Measurements from ENCODE around the gene LRP5.

The LRP5 gene

DNA sequence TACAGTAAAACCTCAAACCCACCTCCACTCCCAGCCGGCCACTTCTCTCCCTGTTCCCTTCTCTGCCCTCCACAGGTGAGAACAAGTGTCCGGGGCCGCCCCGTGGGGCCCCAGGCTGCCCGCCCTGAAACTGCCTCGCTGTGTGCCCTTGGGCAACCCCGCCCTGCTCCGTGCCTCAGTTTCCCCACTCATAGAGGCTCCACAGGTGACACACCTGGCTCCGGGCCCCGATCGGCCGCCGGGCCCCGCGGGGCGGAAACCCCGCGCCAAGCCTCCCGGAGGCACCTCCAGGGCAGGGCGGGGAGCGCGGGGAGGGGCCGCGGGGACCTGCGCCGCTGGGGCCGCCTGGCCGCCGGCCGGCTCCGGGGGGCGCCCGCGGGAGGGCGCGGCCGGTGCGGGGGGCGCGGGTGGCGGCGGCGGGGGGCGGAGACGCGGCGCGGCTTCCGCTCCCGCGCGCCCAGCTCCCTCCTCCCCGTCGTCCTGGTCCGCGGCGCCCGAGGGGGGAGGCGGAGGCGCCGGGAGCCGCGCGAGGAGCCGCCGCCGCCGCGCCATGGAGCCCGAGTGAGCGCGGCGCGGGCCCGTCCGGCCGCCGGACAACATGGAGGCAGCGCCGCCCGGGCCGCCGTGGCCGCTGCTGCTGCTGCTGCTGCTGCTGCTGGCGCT, at the start of gene LRP5:
LRP5 (plus strand) TSS at position 475 of the 663 bp plus-strand sequence; CDS start at position 599, 124 bp downstream.
- DNase-seq: peak in 1 of 2 experiments; percentile 17

GRCh38 chr11:68263444-68264035, 48.9 kb upstream of the LRP5 start:
- no peak for DNase-seq

GRCh38 chr11:68264244-68264643, 48.1 kb upstream of the LRP5 start:
- DNase-seq: no peak

GRCh38 chr11:68264741-68265540, 47.5 kb upstream of the LRP5 start:
- no peak for DNase-seq

DNA sequence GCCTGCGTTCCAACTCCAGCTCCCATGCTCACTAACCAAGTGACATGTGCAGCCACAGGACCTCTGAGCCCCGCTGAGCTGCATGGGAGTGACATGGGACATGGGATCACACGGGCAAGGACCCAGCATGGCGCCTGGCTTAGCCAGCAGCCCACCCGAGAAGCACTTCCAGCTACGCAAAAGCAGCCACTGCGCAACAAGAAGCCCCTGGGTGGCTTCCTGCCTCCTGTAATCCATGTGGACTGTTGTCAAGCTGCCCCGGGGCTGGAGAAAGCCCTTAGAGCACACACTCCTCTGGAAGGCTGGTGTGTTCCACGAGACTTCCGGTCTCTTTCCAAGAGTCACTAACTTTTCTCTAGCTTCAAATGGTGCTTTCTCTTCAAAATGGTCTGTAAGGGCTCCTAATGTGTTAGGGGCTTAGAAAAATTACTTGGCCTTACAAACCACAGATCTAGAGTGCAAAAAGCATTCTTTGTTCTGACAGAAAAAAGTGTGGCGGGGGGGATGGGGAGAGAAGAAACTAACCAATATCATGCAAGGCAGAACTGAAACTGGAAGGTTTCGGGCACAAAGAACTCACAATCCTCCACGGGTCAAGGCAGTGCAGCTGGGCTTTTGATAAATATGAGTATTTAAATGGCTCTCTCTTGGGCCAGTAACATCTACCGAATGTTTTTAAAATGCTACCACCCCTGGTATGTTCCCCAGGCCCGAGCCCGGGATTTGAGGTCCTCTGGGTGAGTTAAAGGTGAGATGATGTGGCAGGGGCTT, 46.1 kb upstream of the LRP5 start:
- DNase-seq: no peak

DNA sequence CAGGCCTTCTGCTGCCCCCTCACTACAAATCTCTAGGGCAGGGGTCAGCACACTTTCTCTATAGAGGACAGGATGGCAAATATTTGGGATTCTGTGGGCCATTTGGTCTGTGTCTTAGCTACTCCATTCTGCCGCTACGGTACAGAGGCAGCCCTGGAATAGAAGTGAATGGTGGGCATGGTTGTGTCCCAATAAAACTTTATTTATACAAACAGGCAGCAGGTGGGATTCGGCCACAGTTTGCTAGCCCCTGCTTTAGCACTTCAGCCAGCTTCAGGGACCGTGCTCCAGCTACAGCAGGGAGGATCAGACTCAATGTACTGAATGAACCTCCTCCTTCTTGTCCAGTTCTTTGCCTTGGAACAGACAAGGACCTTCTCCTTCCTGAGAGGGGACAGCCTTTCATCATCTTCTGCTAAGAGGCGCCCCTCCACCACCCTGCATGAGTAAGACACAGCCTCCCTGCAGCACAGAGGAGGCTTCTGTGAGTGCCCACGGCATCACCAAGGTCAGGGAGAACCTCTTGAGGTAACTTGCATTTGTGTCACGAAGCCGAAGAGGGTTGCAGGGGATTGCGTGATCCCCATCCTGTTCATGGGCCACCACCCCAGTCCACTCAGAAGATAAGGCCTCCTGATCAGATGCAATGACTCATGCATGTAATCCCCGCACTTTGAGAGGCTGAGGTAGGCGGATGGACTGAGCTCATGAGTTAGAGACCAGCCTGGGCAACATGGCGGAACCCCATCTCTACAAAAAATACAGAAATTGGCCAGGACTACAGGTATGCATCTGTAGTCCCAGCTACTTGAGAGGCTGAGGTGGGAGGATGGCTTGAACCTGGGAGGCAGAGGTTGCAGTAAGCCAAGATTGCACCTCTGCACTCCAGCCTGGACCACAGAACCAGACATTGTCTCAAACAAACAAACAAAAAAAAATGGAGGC, 45.2 kb upstream of the LRP5 start:
- DNase-seq: no peak

DNA sequence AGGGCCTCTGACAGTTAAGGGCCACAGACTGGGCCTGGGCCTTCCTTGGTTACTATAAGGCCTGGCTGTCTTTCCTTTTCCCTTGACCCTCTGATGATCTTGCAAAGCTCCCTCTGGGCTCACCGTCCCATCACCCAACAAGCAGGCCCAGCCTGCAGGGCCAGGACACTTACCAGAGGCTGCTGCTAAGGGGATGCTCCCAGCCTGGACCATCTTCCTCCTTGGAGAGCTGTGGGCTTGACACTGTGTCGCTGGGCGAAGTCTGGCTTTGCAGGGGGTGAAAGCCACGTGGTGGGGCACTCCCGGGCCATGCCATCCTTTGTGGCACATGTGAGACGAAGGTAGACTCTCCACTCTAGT, 44.5 kb upstream of the LRP5 start:
- DNase-seq: no peak

DNA sequence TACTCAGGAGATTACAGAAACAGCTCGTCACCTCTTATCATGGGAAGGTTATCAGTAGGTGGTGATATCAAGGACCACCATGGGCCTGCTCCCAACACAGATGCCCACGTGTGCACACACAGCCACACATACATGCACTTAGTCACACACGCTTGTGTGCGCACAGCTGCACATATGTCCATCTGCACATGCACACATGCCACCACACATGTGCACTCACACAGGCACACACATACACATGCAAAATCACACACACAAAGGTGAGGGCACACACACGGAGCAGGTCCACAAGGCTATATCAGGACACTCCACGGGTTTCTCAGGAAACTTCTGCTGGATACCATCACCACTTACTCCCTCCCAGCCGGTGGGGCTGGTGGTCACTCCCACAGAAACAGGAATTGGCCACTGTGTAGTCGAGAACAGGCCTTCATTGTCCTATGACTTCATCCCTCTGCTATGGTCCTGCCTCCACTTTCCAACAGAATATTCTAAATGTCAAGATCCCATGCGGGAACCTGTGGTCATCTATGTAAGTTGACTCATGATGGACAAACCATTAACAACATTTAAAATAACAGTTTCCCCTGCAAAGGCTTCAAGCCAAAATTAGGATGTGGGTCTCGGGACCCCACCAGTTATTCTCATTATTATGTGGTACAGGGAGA, 42.8 kb upstream of the LRP5 start:
- DNase-seq: no peak

- no peak for DNase-seq
Observed at GRCh38 chr11:68270196-68271022, 42.0 kb upstream of the LRP5 start.

- peak; percentile 53 to 67 for DNase-seq
Observed at GRCh38 chr11:68271023-68271780, 41.2 kb upstream of the LRP5 start.

DNA sequence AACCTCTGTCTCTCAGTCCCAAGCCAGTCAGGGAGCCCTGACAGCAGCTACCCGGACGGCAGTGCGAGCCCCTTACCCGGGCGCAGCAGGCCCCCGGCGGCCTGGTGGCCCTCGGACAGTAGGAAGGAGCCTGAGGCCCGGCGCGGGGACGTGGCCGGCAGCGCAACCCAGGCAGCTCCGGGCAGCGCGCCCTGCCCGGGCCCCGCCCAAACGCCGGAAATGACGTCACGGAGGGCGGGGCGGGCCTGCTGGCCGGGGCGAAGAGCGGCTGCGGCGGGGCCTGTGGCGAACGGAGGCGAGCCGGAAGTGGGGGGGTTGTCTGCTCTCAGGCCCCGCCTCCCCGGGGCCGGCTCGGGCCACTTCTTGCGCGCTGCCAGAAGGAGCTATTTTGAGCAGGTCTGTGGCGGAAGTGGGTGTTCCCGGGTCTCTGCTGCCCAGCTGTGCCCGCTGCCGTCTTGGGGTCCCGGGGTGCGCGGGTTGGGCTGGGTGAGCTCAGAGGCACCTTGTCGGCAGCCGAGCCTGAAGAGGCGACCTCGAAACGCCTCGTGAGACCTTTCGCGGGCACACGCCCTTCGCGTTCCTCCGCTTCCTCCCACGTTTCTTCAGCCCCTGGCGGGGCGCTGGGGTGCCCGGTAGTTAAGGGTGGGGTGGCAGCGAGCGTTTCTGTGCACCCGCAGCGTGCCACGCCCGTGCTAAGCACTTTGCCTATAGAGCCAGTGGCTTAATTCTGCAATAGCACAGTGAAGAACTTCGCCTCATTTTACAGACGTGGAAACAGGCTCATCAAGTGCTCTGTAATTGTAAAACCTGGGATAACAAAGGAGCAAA, 40.4 kb upstream of the LRP5 start, which contains the start of gene C11orf24:
C11orf24 (minus strand) TSS at position 193 of the 828 bp plus-strand sequence. CDS start 8,206 bp downstream, outside the sequence.
- peak; percentile 91 to 93 for DNase-seq

- DNase-seq: no peak
Observed at GRCh38 chr11:68273026-68273738, 39.2 kb upstream of the LRP5 start.

DNA sequence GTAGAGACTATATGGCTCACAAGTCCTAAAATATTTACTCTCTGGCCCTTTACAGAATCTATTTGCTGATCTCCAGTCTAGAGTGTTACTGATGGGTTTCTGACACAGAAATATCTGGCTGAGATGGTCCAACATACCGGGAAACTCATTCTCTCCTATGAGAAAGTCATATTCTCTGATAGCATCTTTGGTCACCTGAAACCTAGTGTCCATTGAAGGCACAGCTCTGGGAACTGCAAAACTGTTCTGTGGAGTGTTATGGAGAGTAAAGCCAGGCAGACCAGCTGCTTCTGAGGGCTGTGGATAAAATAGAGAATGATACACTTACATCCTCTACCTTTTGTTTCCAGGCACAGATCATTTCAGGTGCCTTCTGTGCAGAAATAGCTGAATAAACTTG, 38.1 kb upstream of the LRP5 start:
- DNase-seq: no peak

DNA sequence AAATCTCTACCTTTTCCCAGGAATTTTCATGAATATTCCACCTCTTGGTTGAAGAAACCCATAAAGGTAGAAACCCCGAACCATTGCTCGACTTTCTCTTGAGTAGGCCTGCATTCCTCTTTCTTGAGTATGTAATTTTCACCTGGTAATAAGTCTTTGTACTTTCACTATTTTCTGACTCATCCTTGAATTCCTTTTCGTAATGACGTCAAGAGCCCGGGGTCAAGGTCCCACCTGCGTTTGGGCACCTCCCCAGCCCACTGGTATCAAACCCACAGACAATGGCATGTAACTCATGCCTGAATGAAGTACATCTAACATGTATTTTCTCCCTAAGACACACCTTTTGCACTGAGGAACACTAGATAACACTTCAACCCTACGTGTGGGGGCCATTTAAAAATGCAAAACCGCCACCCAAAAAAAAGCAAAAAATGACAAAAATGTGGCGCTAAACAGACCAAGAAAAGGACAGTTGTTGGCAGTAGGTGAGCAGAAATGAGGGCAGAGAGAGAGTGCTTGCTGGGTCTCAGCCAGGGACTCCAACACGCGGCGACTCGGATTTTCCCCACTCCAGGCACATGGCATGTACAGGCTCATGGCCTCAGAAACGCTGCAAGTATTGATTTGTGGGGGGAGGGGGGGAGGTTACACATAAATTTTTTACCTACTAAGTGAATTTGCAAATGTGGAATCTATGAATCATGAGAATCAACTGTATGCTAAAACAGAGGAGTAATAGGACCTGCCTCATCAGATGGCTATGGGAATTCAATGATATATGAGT, 36.5 kb upstream of the LRP5 start:
- no peak for DNase-seq

GRCh38 chr11:68276861-68277260, 35.5 kb upstream of the LRP5 start:
- DNase-seq: no peak

DNA sequence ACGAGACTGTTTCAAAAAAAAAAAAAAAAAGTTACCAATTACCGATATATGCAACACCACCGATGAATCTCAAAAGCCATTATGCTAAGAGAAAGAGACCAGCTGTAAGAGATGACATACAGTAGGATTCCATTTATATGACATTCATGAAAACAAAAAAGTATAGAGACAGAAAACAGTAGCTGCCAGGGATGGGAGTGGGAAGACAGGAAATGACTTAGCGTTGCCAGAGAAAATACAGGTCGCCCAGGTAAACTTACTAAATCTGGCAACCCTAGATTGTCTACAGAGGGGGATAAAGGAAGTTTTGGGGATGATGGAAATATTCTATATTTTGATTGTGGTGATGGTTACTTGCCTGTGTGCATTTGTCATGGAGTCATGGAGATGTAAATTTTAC, 32.7 kb upstream of the LRP5 start:
- DNase-seq: no peak
